Glutamatergic neuron (in vitro differentiated cells): Measurements from ENCODE around the gene SNAPC3. TPM values are rescaled to one million over a fixed set of nuclear protein-coding genes. Genes with fewer than 3 reads are reported as not detected.

Source experiments
- DNase-seq: peaks from one replicate; pipeline ENCODE4 v3.0.0; 2022
- H3K27ac Mint-ChIP-seq: one replicate; pipeline ENCODE4 v1.8.0; 2020; ENCODE audit warnings: mild to moderate bottlenecking, mixed read lengths, inconsistent platforms; ENCODE audit not compliant: unreplicated experiment
- H3K27me3 Mint-ChIP-seq: one replicate; pipeline ENCODE4 v1.8.0; 2020; ENCODE audit warnings: mild to moderate bottlenecking, moderate library complexity, mixed read lengths, inconsistent platforms; ENCODE audit not compliant: unreplicated experiment
- H3K36me3 Mint-ChIP-seq: one replicate; pipeline ENCODE4 v1.8.0; 2020; ENCODE audit warnings: mild to moderate bottlenecking, mixed read lengths, inconsistent platforms; ENCODE audit not compliant: unreplicated experiment
- H3K4me1 Mint-ChIP-seq: one replicate; pipeline ENCODE4 v1.8.0; 2020; ENCODE audit warnings: mild to moderate bottlenecking, low read depth, mixed read lengths, inconsistent platforms; ENCODE audit not compliant: unreplicated experiment
- H3K4me3 Mint-ChIP-seq: one replicate; pipeline ENCODE4 v1.8.0; 2020; ENCODE audit warnings: mild to moderate bottlenecking, mixed read lengths, inconsistent platforms; ENCODE audit not compliant: unreplicated experiment
- H3K9me3 Mint-ChIP-seq: one replicate; pipeline ENCODE4 v1.8.0; 2020; ENCODE audit warnings: mild to moderate bottlenecking, moderate library complexity, mixed read lengths, inconsistent platforms; ENCODE audit not compliant: unreplicated experiment
- total RNA-seq: library from RNA; stranded (reverse); fragmentation: NEBNext Ultra II Directional; extraction: Animal tissue kit (Norgen Biotek cat#: 25700); gene quantifications from one replicate; pipeline ENCODE4 v1.2.1, GENCODE V29; 2021; ENCODE audit not compliant: unreplicated experiment
- TF ChIP-seq, protein P1 (sequence below): fragments of 200-600 bp; sonication (generic); IDR thresholded peaks from one replicate; pipeline ENCODE4 v1.5.0; 2021; ENCODE audit not compliant: partially characterized antibody, unreplicated experiment

SNAPC3 gene
- total RNA-seq, 1 donor from 2014 or later: 104 TPM

DNA sequence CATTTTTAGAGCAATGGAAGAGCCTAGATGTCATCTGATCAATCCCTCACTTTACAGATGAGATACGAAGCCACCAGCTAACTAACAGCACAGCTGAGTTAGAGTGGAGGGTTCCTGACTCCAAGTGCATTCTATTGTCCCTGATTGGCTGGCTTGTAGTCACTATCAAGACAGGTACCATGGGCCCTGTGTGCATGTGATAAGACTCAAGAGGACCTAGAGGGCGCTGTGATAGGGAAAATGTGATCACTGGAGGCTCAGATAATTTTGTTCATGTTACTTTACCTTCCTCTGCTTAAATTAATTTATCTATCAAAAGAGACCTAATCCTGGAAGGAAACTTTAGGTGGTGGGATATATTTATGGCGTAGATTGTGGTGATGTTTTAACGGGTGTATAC is 19.5 kb upstream of the SNAPC3 start:
- Mint-ChIP-seq H3K27me3 (no peaks in the 10 kb centered on the region), H3K4me3 (no peak overlapping the region), H3K9me3 (peaks cover 6% of the 10 kb centered on the region), H3K36me3 (peaks cover 9% of the 10 kb centered on the region), H3K4me1 (no peaks in the 10 kb centered on the region), H3K27ac (no peak overlapping the region)
- no peak for DNase-seq
- TF ChIP-seq, protein P1, sequence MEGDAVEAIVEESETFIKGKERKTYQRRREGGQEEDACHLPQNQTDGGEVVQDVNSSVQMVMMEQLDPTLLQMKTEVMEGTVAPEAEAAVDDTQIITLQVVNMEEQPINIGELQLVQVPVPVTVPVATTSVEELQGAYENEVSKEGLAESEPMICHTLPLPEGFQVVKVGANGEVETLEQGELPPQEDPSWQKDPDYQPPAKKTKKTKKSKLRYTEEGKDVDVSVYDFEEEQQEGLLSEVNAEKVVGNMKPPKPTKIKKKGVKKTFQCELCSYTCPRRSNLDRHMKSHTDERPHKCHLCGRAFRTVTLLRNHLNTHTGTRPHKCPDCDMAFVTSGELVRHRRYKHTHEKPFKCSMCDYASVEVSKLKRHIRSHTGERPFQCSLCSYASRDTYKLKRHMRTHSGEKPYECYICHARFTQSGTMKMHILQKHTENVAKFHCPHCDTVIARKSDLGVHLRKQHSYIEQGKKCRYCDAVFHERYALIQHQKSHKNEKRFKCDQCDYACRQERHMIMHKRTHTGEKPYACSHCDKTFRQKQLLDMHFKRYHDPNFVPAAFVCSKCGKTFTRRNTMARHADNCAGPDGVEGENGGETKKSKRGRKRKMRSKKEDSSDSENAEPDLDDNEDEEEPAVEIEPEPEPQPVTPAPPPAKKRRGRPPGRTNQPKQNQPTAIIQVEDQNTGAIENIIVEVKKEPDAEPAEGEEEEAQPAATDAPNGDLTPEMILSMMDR: no peak

DNA sequence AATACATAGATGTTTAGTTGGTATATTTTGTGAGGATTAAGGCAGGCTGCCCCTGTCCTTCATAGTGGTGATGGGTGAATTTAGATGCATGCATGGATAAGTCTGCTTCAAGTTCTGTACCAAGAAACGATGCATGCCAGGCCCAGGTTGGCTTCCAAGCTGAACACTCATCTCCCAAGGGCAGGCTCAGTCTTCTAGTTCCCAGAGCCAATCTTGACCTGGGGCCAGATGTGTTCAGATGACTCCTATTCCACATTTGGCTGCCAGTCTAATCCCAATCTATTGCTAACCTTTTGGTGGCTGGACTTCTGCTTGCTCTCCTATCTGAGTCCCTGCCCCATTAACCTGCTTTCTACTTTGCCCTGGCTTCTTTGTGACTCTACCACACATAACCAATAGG is 18.5 kb upstream of the SNAPC3 start:
- TF ChIP-seq, protein P1: no peak
- Mint-ChIP-seq H3K36me3 (peaks cover 9% of the 10 kb centered on the region), H3K27ac (no peak overlapping the region), H3K4me1 (no peaks in the 10 kb centered on the region), H3K4me3 (no peak overlapping the region), H3K9me3 (peaks cover 6% of the 10 kb centered on the region), H3K27me3 (no peaks in the 10 kb centered on the region)
- no peak for DNase-seq

DNA sequence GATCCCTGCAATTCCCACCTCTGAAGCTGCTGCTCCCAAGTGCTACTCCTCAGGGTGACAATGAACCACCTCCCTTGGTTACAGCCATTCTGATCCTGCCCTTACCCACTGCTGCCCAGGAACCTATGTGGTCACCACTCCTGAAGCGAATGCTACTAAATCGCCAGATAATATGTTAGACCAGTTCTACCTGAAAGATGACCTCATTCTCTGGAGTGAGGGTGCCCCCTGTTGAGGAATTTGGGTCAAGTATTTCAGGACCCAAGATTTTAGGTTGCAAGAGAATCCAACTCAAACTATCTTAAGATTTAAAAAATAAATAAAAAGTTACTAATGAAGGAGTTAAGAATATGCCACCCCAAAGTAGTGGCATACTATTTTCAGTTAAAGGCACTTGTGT is 5.8 kb upstream of the SNAPC3 start:
- Mint-ChIP-seq H3K27me3 (peaks cover 2% of the 10 kb centered on the region), H3K36me3 (no peaks in the 10 kb centered on the region), H3K9me3 (peaks cover 2% of the 10 kb centered on the region), H3K27ac (no peak overlapping the region), H3K4me1 (peaks cover 2% of the 10 kb centered on the region), H3K4me3 (no peak overlapping the region)
- no peak for DNase-seq
- TF ChIP-seq, protein P1: peak; percentile 10

DNA sequence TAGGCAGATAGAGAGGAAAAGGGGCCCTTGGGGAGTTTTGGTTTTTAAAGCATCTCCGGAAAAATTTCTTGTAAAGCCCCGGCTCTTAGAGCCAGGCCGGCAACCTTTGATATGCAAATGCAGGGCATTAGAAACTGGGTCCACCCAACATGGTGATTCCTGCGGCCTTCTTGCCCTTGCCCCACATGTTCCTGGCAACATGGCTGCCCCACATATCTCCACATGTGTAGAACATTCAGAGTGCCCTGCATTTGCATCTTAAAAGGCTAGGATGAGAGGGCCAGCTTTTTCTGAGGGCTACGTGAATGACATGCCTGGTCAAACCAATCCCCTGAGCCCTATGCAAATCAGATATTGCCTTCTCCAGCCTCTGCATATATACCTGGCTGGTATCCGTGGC is 5.0 kb upstream of the SNAPC3 start:
- H3K4me1 Mint-ChIP-seq: peaks cover 4% of the 10 kb centered on the region
- peaks cover 5% of the 10 kb centered on the region for H3K27me3 Mint-ChIP-seq
- H3K9me3 Mint-ChIP-seq: peaks cover 7% of the 10 kb centered on the region
- no peak overlapping the region for H3K4me3 Mint-ChIP-seq
- no peak for DNase-seq
- TF ChIP-seq, protein P1: no peak
- H3K36me3 Mint-ChIP-seq: no peaks in the 10 kb centered on the region
- H3K27ac Mint-ChIP-seq: no peak overlapping the region

DNA sequence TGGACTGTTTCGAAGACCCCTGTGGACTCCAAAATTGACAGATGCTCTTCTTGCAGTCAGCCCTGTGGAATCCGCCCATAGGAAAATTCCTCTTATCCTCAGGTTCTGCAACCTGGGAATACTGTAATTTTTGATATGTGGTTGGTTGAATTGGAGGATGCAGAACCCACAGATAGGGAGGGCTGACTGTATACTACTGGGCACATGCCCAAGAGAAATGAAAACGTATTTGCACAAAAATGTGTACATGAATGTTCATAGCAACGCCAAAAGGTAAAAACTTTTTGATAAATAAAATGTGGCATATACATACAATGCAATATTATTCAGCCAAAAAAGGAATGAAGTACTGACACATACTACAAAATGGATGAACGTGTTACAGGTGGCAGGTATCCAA is 1.9 kb upstream of the SNAPC3 start:
- peaks cover 12% of the 10 kb centered on the region for H3K9me3 Mint-ChIP-seq
- H3K27me3 Mint-ChIP-seq: peaks cover 5% of the 10 kb centered on the region
- H3K4me1 Mint-ChIP-seq: peaks cover 14% of the 10 kb centered on the region
- no peak for DNase-seq
- H3K36me3 Mint-ChIP-seq: no peaks in the 10 kb centered on the region
- H3K4me3 Mint-ChIP-seq: no peak overlapping the region
- TF ChIP-seq, protein P1: no peak
- no peak overlapping the region for H3K27ac Mint-ChIP-seq
